Neural progenitor cell (in vitro differentiated cells): ENCODE measurements around the gene SLC16A5.

Source experiments
- EZH2 ChIP-seq: fragments of 200-600 bp; sonication (generic); IDR thresholded peaks from 2 replicates; pipeline ENCODE4 v1.6.1; 2017; ENCODE audit warnings: antibody characterized with exemption, mild to moderate bottlenecking, moderate library complexity
- TF ChIP-seq, protein P1 (sequence below): fragments of 200-600 bp; sonication (generic); IDR thresholded peaks from 2 replicates; pipeline ENCODE4 v1.5.1; 2017; ENCODE audit warnings: antibody characterized with exemption, mild to moderate bottlenecking

GRCh38 chr17:75091855-75092327, 4.1 kb downstream of the SLC16A5 start:
- TF ChIP-seq, protein P1, sequence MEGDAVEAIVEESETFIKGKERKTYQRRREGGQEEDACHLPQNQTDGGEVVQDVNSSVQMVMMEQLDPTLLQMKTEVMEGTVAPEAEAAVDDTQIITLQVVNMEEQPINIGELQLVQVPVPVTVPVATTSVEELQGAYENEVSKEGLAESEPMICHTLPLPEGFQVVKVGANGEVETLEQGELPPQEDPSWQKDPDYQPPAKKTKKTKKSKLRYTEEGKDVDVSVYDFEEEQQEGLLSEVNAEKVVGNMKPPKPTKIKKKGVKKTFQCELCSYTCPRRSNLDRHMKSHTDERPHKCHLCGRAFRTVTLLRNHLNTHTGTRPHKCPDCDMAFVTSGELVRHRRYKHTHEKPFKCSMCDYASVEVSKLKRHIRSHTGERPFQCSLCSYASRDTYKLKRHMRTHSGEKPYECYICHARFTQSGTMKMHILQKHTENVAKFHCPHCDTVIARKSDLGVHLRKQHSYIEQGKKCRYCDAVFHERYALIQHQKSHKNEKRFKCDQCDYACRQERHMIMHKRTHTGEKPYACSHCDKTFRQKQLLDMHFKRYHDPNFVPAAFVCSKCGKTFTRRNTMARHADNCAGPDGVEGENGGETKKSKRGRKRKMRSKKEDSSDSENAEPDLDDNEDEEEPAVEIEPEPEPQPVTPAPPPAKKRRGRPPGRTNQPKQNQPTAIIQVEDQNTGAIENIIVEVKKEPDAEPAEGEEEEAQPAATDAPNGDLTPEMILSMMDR, result no peak
- no peak for TF ChIP-seq EZH2
